Activated CD8-positive, alpha-beta memory T cell treated with anti-CD3 and anti-CD28 coated beads for 4 hours (primary cell): ENCODE measurements around the gene PRSS53.

Experiments used
- DNase-seq, 2 donors: peaks; one replicate each; pipeline ENCODE4 v3.0.0-alpha.2; 2020; ENCODE audit warnings: low read depth in 2 of 2

PRSS53 gene

DNA sequence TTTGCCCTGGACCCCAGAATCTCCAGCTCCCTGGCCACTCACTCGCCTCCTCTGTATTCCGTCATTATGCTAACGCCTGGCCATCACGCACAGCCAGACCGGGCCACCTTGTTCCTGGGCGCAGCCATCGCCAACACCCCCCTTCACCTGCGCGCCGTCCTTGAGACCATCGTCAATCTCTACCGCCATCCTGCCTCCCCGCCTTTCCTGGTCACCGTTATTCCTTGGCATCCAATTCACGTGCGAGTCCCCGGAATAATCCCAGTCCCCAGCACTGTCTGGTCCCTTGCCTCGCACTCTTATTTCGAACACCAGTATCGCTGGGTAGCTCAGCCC lies 5.3 kb upstream of the PRSS53 start:
- DNase-seq, result no peak

DNA sequence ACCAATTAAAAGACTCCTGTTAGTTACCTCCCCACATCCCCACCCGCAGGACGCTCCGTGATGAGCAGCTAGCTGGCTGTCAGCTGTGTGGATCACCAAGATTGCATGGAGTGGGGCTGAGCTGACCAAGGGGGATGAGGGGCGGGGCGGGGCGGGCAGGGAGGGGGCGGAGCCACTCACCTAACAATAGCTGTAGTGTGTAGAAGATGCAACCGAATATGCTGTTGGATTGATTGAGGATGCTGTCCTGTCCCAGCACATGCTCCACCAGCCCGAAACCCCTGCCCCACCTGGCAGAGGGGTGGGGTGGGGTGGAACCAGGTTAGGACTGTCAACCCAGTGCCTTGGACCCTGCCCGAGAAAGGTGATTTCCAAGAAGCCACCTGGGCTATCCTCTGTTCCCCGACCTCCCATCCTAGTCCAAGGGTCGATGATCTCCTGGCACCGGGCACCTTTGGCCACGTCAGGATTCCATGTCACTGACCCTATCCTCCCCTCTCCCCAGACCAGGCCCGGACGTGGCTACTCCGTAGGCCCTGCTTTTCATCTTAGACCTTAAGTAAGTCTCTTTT lies 4.5 kb upstream of the PRSS53 start:
- no peak for DNase-seq

DNA sequence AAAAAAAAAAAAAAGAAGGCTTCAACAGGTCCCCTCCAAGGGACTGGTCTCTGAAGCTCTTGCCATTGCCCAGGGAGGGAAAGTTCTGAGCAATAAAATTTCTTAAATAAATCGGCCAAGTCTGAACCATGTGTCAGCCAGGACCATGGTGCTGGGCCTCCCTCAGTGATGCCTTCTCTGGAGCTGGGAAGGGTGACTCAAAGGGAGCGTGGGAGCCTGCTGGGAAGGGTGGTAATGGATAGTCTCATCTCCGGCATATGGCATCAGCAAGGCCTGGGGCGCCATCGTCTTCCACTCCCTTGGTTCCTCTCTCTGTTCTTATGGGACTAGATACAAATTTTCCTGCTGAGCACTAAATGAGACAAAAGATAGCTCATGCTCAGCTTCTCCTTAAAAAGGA lies 3.6 kb upstream of the PRSS53 start:
- DNase-seq, result no peak

DNA sequence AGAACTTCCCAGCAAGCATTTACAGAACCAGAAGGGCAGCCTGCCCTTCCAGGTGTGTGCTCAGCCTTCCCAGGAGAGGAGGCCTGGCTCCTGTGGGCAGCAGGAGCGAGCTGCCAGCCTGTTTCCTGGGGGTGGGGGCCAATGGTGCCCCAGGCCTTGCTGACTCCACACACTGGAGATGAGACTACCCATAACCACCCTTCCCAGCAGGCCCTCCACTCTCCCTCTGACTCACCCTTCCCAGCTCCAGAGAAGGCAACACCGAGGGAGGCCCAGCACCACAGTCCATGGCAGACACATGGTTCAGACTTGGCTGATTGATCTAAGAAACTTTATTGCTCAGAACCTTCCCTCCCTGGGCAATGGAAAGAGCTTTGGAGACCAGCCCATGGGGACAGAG lies 1.8 kb upstream of the PRSS53 start:
- DNase-seq, result no peak

DNA sequence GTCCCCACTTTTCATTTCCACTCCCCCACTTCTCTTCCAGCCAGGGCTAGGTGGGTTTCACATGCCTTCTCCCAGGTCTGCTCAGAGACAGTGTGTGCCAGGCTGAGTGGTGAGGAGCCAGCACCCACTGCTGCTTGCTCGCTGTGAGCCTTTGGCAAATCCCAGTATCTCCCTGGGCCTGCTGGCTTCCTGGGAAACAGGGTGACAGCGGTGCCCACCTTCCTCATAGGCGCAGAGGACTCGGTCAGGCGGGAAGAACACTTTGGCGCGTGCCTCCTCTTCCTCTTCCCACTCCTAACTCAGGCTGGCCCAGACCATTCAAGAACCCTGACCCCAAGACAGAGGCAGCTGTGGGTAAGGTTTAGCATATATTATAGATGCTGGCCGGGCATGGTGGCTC lies 456 bp upstream of the PRSS53 start:
- DNase-seq, result no peak

DNA sequence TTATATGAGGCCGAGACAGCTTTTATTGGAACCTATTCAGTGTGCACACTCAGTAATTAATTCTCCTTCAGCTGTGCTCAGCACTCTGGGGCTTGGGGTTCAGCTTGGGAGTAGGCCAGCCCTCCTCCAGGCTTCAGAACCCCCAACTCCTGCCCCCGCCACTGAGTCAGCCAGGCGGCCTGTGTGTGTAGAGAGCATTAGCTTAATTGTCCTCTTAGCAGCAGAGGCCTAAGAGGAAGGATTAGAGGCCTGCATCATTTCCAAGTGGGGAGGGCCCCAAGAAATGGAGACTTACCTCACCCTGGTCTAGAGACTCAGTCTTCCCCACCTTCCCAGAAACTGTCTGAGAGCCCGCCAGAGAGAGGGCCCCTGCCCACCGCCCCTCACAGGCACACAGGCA lies 772 bp downstream of the PRSS53 start:
- no peak for DNase-seq

DNA sequence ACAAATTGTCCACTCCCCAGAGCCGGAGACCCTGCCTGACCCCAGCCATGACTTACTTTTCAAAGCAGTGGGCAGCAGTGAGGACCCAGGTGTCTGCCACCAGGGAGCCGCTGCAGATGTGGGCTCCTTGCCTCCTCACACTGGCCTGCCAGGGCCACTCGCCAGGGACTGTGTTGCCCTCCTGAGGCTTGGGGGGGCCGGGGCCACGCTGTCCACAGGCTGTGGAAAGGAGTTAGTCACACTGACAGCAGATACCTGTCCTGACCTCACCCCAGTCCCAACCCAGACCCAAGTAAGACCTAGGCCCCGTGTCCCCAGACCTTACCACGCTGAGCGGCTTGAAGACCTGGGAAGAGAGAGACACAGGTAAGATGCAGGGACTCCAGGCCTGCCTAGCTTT lies 1.3 kb downstream of the PRSS53 start:
- no peak for DNase-seq

DNA sequence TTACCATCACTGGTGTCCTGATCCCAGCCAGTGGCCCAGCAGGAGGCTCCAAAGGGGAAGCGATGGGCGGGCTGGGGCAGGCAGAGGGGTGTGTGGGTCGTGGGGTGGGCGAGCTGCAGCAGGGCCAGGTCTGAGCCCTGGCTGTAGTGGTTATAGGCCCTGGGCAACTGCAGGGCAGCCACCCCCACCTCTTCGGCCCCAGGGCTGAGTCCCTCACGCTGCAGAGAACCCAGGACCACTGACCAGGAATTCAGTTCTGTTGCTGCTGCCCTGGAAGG lies 2.2 kb downstream of the PRSS53 start:
- no peak for DNase-seq

DNA sequence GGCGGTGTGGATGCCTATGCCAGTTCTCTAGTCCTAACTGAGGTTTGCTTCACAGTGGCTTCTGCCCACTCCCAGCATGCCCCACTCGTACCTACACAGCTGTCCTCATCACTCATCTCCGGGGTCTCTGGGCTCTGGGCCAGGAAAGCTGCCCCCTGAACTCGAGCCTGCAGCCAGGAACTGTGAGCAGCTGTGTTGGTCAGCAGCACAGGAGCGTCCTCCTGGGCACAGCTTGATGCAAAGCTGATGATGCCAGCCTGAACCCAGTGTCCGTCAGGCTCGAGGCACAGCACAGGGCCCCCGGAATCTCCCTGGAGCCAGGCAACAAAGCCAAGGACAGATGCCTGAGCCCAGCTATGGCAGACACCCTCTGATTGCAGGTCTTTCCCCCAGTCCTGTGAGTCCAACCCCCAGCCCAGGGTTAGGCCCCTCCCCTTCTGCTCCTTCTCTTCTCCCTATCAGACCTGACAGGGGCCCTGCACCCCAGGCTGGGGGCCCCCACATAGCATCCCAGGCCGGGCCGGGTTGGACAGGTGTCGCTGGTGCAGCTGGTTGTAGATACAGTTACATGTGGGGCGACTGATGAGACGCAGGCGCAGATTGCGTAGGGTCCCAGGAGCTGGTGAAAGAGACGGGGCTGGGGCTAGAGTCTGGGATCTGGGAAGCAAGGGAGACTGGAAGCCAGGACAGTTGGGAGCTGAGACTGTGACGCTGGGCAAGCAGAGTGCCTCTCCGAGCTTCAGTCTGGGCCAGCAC lies 2.7 kb downstream of the PRSS53 start:
- DNase-seq, result no peak

DNA sequence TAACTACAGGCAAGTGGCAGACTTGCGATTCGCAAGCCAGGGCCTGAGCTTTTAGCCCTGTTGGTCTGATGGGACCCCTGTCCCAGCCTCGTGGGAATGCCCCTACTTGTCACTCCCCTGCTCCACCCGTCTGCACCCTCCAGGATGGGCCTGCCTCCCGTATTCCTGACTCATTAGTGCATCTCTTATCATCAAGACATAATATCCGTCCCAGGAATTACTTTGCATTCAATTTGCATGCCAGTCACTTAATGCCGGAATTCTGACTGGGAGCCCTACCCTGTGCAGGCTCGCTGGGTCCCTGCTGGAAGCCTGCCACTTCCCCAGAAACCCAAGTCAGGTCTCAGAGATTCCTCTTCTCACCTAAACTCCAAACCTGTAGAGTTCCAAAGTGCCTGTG lies 3.3 kb downstream of the PRSS53 start:
- DNase-seq, result no peak

DNA sequence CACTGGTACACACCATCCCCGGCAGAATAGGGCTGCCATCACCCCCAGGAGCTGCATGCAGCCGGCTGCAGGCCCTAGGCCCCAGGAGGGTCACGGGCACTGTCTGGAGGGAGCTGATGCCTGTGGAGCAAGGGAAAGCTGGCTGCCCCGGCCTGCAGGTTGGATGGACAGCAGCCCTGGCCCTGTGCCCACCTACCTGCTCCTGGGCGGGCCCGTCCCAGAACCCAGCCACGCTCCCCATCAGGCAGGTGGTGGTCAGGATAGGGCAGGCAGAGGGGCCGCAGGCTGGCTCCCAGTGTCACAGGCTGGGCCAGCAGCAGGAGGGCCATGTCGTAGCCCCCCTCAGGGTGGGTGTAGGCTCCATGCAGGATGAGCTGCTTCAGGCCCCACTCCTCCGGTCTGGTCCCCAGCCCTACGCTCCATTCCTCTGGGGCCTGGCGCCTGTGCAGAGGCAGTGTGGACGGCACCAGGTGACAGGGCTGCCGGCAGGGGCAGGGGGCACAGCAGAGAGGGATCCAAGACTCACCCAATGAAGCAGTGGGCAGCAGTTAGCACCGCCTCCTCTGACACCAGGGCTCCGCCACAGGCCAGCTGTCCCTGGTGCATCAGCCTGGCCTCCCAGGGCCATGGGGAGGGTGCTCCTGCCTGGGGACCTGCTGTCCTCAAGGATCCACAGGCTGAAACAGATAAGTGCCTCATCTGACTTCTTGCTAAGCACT lies 4.0 kb downstream of the PRSS53 start:
- no peak for DNase-seq

DNA sequence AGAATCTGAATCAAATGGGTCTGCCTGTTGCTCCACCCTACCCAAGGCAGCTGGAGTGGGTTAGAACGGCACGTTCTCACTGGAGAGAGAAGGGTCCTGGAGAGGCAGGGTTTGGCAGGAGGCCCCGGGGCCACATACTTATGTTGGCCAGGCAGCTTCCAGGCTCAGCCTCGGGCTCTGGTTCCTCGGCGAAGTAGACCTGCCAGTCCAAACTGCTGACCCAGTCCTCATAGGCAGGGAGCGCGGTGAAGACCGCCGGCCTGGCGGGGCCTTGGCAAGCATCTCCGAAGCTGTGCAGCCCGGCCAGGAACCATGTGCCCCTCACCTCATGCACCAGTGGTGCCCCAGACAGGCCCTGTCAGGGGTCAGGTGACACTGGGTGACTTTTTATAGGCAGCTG lies 4.8 kb downstream of the PRSS53 start:
- DNase-seq, result no peak

DNA sequence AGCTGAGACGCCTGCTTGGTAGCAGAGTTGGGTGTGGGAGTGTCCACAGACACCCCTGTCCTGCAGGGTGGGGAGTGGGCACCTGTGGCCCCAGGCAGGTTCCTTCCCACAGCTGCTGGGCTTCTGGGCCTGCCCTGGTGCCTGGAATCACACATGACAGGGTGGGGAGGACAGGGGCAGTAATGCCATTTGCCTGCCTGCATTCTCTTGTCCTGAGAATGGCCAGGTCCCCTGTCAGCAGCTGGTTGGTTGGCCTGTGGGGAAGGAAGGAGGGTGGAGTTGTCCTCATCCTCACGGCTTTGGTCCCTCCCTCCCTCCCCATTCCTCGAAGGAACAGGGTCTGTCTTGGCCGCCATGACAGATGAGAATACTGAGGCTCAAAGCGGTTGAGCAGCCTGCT lies 5.2 kb downstream of the PRSS53 start:
- no peak for DNase-seq

DNA sequence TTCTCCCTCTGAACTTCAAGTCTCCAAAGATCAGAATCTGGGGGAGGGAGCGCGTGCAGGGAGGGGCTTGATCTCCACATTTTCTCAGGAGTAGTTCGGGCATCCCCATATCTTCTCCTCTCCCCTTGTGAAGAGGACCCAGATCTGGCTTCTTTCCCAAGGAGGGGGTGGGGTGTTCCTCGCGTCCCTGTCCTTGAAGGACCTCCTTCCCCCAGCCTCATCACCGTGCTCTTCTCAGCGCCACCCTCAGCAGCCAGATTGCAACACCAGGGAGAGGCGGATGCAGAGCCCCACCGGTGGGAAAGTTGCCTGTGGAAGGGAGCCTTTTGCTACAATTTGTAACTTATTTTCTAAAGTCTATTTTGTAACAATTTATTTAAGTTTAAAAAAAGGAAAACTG lies 5.7 kb downstream of the PRSS53 start:
- DNase-seq, result no peak

DNA sequence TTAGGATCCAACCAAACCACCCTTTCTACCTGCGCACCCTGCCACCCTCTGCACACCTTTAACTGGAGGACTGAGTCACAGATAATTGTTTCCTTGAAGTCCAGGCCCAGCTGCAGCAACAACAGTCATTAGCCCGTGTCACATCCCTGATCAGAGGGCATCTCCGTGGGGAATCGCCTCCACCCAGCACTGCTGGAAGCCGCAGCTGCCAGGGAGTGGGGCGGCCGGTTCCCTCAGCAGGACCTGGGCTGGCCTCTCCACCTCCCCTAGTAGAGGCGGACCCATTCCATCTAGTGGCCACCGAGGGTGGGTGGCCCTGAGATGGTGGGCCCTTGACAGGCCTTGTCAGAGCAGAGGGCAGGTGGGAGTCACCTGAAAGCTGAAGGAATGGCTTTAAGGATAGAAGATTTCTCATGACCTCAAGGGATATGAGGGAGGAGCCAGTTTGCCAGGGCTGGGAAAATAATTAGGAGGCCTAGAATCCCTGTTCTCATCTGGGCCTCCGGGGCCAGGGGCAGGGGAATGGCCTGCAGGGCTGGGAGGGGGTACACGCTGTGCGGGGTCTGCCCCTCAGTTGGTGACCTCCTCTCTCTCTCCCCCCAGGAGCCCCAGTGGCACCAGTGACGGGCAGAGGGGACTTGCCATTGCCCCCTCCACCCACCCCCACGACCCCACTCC lies 6.2 kb downstream of the PRSS53 start:
- DNase-seq, result no peak

DNA sequence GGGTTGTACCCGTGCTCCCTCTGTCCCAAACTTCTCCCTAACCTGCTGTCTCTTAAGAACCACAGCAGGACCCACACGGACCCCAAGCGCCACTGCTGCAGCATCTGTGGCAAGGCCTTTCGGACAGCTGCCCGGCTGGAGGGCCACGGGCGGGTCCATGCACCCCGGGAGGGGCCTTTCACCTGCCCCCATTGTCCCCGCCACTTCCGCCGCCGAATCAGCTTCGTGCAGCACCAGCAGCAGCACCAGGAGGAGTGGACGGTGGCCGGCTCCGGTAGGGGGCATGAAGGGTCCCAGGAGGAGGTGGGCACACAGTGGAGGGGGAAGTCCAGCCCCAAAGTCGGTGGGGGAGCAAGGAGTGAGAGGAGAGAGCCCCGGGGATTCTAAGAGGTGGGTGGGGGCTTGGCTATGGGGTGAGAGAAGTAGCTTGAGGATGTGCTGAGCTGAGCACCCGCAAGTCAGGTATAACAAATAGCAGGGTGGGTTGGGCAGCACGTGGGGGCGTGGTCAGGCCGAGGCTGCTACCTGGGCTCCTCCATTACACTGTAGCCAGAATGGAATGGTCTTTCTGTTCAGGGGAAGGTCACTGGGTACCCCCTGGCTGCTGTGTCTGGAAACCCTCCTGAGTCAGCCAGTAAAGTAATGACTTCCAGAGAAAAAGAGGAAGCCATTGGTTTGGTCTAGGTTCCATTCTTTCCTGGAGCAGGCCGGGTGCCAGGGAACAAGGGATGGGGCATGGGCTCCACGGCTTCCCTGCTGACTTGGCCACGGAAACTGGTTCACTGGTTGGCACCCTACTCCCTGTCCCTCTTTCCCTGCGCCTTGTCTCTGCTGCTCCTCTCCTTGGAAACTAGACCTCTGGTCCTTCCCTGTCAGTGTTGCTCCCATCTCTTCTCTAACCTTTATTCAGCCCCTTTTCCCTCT lies 7.1 kb downstream of the PRSS53 start:
- no peak for DNase-seq

DNA sequence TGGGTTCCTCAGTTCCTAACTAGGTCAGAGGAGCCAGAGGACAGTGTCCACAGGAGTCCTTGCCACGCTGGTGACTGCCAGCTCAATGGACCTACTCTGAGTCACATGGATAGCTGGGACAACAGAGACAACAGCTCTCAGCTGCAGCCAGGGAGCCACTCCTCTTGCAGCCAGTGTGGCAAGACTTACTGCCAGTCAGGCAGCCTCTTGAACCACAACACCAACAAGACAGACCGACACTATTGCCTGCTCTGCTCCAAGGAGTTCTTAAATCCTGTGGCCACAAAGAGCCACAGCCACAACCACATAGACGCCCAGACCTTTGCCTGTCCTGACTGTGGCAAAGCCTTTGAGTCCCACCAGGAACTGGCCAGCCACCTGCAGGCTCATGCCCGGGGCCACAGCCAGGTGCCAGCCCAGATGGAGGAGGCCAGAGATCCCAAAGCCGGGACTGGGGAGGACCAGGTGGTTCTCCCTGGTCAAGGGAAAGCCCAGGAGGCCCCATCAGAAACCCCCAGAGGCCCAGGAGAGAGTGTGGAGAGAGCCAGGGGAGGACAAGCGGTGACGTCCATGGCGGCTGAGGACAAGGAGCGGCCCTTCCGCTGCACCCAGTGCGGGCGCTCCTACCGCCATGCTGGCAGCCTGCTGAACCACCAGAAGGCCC lies 7.9 kb downstream of the PRSS53 start:
- no peak for DNase-seq

DNA sequence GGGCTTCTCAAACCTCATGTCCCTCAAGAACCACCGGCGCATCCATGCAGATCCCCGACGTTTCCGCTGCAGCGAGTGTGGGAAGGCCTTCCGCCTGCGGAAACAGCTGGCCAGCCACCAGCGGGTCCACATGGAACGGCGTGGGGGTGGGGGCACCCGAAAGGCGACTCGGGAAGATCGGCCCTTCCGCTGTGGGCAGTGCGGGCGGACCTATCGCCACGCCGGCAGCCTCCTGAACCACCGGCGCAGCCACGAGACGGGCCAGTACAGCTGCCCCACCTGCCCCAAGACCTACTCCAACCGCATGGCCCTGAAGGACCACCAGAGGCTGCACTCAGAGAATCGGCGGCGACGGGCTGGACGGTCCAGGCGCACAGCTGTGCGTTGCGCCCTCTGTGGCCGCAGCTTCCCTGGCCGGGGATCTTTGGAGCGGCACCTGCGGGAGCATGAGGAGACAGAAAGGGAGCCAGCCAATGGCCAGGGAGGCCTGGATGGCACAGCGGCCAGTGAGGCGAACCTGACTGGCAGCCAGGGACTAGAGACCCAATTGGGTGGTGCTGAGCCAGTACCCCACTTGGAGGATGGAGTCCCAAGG lies 8.6 kb downstream of the PRSS53 start:
- DNase-seq, result no peak

DNA sequence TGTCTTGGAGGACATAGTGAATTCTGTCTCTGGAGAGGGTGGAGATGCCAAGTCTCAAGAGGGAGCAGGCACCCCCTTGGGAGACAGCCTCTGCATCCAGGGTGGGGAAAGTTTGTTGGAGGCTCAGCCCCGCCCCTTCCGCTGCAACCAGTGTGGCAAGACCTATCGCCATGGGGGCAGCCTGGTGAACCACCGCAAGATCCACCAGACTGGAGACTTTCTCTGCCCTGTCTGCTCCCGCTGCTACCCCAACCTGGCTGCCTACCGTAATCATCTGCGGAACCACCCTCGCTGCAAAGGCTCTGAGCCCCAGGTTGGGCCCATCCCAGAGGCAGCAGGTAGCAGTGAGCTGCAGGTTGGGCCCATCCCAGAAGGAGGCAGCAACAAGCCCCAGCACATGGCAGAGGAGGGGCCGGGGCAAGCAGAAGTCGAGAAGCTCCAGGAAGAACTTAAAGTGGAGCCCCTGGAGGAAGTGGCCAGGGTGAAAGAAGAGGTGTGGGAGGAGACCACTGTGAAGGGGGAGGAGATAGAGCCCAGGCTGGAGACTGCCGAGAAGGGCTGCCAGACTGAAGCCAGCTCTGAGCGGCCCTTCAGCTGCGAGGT lies 9.3 kb downstream of the PRSS53 start:
- no peak for DNase-seq

DNA sequence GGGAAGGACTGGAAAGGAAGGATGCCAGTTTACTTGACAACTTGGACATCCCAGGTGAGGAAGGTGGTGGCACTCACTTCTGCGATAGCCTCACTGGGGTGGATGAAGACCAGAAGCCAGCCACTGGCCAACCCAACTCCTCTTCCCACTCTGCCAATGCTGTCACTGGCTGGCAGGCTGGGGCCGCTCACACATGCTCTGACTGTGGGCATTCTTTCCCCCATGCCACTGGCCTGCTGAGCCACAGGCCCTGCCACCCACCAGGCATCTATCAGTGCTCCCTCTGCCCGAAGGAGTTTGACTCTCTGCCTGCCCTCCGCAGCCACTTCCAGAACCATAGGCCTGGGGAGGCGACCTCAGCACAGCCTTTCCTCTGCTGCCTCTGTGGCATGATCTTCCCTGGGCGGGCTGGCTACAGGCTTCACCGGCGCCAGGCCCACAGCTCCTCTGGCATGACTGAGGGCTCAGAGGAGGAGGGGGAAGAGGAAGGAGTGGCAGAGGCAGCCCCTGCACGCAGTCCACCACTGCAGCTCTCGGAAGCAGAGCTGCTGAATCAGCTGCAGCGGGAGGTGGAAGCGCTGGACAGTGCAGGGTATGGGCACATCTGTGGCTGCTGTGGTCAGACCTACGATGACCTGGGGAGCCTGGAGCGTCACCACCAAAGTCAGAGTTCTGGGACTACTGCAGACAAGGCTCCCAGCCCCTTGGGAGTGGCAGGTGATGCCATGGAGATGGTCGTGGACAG lies 10.0 kb downstream of the PRSS53 start:
- DNase-seq, result no peak
